Stomach (tissue), 4 donors: Measurements from ENCODE around the gene GCNT2.

Experiments used
- POLR2A ChIP-seq, 4 donors: fragments of 450-650 bp; IDR thresholded peaks; one replicate each; pipeline ENCODE4 v1.6.1; 2016; ENCODE audit warnings: antibody characterized with exemption in 4 of 4, control low read depth in 2 of 4, mild to moderate bottlenecking in 1 of 4, moderate library complexity in 1 of 4
- POLR2AphosphoS5 ChIP-seq, 3 donors: sonication (generic); formaldehyde crosslinking; IDR thresholded peaks; one replicate each; pipeline ENCODE4 v1.6.1; 2016; ENCODE audit warnings: antibody characterized with exemption in 3 of 3
- TF ChIP-seq, protein P1 (sequence below), 7 experiments: fragments of 450-650 bp in 4 of 7; fragments of 200-600 bp in 3 of 7; sonication (generic) in 3 of 7; IDR thresholded peaks; one replicate each; pipeline ENCODE4 v1.5.1; 2016 to 2019; ENCODE audit warnings: antibody characterized with exemption in 7 of 7, control low read depth in 2 of 7, mild to moderate bottlenecking in 1 of 7

DNA sequence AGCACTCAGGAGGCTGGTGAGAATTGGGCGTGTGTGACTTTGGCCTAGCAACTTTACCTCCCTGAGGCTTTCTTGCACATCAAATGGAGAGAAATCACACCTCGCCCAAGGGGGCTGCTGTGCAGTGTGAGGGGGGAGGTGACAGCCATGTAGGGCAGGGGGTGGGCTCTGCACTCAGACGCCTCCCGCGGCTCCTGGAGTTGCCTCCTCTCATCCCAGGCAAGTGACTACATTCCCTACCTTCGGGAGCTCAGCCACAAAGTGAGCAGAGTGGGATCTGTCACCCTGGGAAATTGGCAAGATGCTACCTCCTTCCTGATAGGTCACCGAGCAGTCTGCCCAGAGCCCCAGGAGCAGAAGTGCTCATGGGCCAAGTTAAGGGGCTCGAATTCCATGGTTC, 56.0 kb downstream of the GCNT2 start:
- TF ChIP-seq, protein P1, sequence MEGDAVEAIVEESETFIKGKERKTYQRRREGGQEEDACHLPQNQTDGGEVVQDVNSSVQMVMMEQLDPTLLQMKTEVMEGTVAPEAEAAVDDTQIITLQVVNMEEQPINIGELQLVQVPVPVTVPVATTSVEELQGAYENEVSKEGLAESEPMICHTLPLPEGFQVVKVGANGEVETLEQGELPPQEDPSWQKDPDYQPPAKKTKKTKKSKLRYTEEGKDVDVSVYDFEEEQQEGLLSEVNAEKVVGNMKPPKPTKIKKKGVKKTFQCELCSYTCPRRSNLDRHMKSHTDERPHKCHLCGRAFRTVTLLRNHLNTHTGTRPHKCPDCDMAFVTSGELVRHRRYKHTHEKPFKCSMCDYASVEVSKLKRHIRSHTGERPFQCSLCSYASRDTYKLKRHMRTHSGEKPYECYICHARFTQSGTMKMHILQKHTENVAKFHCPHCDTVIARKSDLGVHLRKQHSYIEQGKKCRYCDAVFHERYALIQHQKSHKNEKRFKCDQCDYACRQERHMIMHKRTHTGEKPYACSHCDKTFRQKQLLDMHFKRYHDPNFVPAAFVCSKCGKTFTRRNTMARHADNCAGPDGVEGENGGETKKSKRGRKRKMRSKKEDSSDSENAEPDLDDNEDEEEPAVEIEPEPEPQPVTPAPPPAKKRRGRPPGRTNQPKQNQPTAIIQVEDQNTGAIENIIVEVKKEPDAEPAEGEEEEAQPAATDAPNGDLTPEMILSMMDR (IDR thresholded peaks at IDR 0.05) = no peak
- TF ChIP-seq POLR2AphosphoS5 (IDR thresholded peaks at IDR 0.05) = no peak
- no peak for TF ChIP-seq POLR2A (IDR thresholded peaks at IDR 0.05)
